ENCODE measurements around the gene RASSF7. TPM values are rescaled to one million over a fixed set of nuclear protein-coding genes. Genes with fewer than 3 reads are reported as not detected.

Gene RASSF7
- total RNA-seq, 1 donor from 2014 or later = 38.2 TPM

- TF ChIP-seq CTCF (IDR thresholded peaks at IDR 0.05; ENCODE audit: unreplicated experiment) = no peak
- no peaks in the 10 kb centered on the region for H3K9me3 Mint-ChIP-seq (ENCODE audit: low read depth)
- H3K4me1 Mint-ChIP-seq (ENCODE audit: low read depth) = no peaks in the 10 kb centered on the region
- H3K27me3 Mint-ChIP-seq = no peaks in the 10 kb centered on the region
- no peak overlapping the region for H3K4me3 Mint-ChIP-seq (ENCODE audit: low read depth)
- peaks cover 15% of the 10 kb centered on the region for H3K36me3 Mint-ChIP-seq (ENCODE audit: insufficient read depth)
- DNase-seq (ENCODE audit: low spot score, unreplicated experiment) = no peak
- no peak overlapping the region for H3K27ac Mint-ChIP-seq
Measured at GRCh38 chr11:608791-609251, 48.1 kb downstream of the RASSF7 start.

- Mint-ChIP-seq H3K4me1 (ENCODE audit: low read depth) (no peaks in the 10 kb centered on the region), H3K36me3 (ENCODE audit: insufficient read depth) (peaks cover 12% of the 10 kb centered on the region), H3K4me3 (ENCODE audit: low read depth) (no peak overlapping the region), H3K9me3 (ENCODE audit: low read depth) (no peaks in the 10 kb centered on the region), H3K27me3 (no peaks in the 10 kb centered on the region), H3K27ac (no peak overlapping the region)
- TF ChIP-seq CTCF (IDR thresholded peaks at IDR 0.05; ENCODE audit: unreplicated experiment) = no peak
- no peak for DNase-seq (ENCODE audit: low spot score, unreplicated experiment)
Measured at GRCh38 chr11:609341-609811, 48.6 kb downstream of the RASSF7 start.

- no peaks in the 10 kb centered on the region for H3K27me3 Mint-ChIP-seq
- H3K36me3 Mint-ChIP-seq (ENCODE audit: insufficient read depth) = peaks cover 12% of the 10 kb centered on the region
- no peak overlapping the region for H3K4me3 Mint-ChIP-seq (ENCODE audit: low read depth)
- no peaks in the 10 kb centered on the region for H3K9me3 Mint-ChIP-seq (ENCODE audit: low read depth)
- DNase-seq (ENCODE audit: low spot score, unreplicated experiment) = no peak
- H3K4me1 Mint-ChIP-seq (ENCODE audit: low read depth) = peaks cover under 1% of the 10 kb centered on the region
- no peak for TF ChIP-seq CTCF (IDR thresholded peaks at IDR 0.05; ENCODE audit: unreplicated experiment)
- H3K27ac Mint-ChIP-seq = no peak overlapping the region
Measured at GRCh38 chr11:610146-610801, 49.5 kb downstream of the RASSF7 start.

- DNase-seq (ENCODE audit: low spot score, unreplicated experiment) = no peak
- no peaks in the 10 kb centered on the region for H3K9me3 Mint-ChIP-seq (ENCODE audit: low read depth)
- H3K4me1 Mint-ChIP-seq (ENCODE audit: low read depth) = peaks cover 2% of the 10 kb centered on the region
- no peak overlapping the region for H3K4me3 Mint-ChIP-seq (ENCODE audit: low read depth)
- peaks cover 12% of the 10 kb centered on the region for H3K36me3 Mint-ChIP-seq (ENCODE audit: insufficient read depth)
- no peak overlapping the region for H3K27ac Mint-ChIP-seq
- no peaks in the 10 kb centered on the region for H3K27me3 Mint-ChIP-seq
- no peak for TF ChIP-seq CTCF (IDR thresholded peaks at IDR 0.05; ENCODE audit: unreplicated experiment)
Measured at GRCh38 chr11:611001-611996, 50.5 kb downstream of the RASSF7 start.
